UCSD-AML1 (cell line): ENCODE results near the gene LYRM1.
"Not testable (repeated sequence)": the region's sequence is repeated elsewhere in the genome, so short reads cannot be mapped to it uniquely, and the experiment has no call there.

Experiments
- DNase-seq: peaks from one replicate; lab custom pipeline; 2025; ENCODE audit not compliant: unreplicated experiment; lab: John Stamatoyannopoulos, UW

LYRM1 gene

GRCh38 chr16:20900299-20901067 lies at the start of gene LYRM1, which contains the start of gene DCUN1D3:
TSS of gene LYRM1 (plus strand) at chr16:20900771. CDS start at chr16:20915556, 14,785 bp downstream.
TSS of gene DCUN1D3 (minus strand) at chr16:20900358. CDS start at chr16:20862538, 37,820 bp downstream.
- DNase-seq, result peak; percentile 95

- DNase-seq, result no peak
Measured at GRCh38 chr16:20850981-20851380, 49.6 kb upstream of the LYRM1 start.

- DNase-seq, result no peak
Measured at GRCh38 chr16:20851601-20852000, 49.0 kb upstream of the LYRM1 start.

GRCh38 chr16:20853143-20853542 lies 47.4 kb upstream of the LYRM1 start:
- DNase-seq, result no peak

- DNase-seq, result no peak
Measured at GRCh38 chr16:20853981-20854620, 46.5 kb upstream of the LYRM1 start.

- no peak for DNase-seq
Measured at GRCh38 chr16:20854963-20855362, 45.6 kb upstream of the LYRM1 start.

- no peak for DNase-seq
Measured at GRCh38 chr16:20857281-20857680, 43.3 kb upstream of the LYRM1 start.

- DNase-seq, result no peak
Measured at GRCh38 chr16:20859229-20859628, 41.3 kb upstream of the LYRM1 start.

GRCh38 chr16:20859699-20860098 lies 40.9 kb upstream of the LYRM1 start:
- DNase-seq, result no peak

GRCh38 chr16:20860361-20860760 lies 40.2 kb upstream of the LYRM1 start:
- no peak for DNase-seq

GRCh38 chr16:20860995-20861394 lies 39.6 kb upstream of the LYRM1 start:
- DNase-seq, result not testable (repeated sequence)

GRCh38 chr16:20862162-20862960 lies 38.2 kb upstream of the LYRM1 start:
- DNase-seq, result no peak

GRCh38 chr16:20864376-20864775 lies 36.2 kb upstream of the LYRM1 start:
- DNase-seq, result not testable (repeated sequence)

- DNase-seq, result no peak
Measured at GRCh38 chr16:20865420-20866131, 35.0 kb upstream of the LYRM1 start.

GRCh38 chr16:20866145-20866772 lies 34.3 kb upstream of the LYRM1 start:
- peak; percentile 64 for DNase-seq

- DNase-seq, result no peak
Measured at GRCh38 chr16:20866801-20867200, 33.8 kb upstream of the LYRM1 start.

- DNase-seq, result no peak
Measured at GRCh38 chr16:20867585-20867984, 33.0 kb upstream of the LYRM1 start.

GRCh38 chr16:20868890-20869289 lies 31.7 kb upstream of the LYRM1 start:
- no peak for DNase-seq

- DNase-seq, result no peak
Measured at GRCh38 chr16:20870122-20870820, 30.3 kb upstream of the LYRM1 start.

- DNase-seq, result no peak
Measured at GRCh38 chr16:20871258-20871657, 29.3 kb upstream of the LYRM1 start.
